D341Med (cell line): ENCODE measurements around the gene DIS3L2.

Experiments used
- DNase-seq: peaks from one replicate; pipeline ENCODE4 v3.0.0; 2012; ENCODE audit warnings: low spot score

Gene DIS3L2

GRCh38 chr2:232229911-232230310 is 268.4 kb downstream of the DIS3L2 start:
- no peak for DNase-seq

GRCh38 chr2:232230560-232230959 is 269.0 kb downstream of the DIS3L2 start:
- DNase-seq: no peak

GRCh38 chr2:232231554-232231953 is 270.0 kb downstream of the DIS3L2 start:
- DNase-seq: no peak

- DNase-seq: no peak
These were observed 271.4 kb downstream of the DIS3L2 start for GRCh38 chr2:232232915-232233314.

- DNase-seq: no peak
These were observed 273.6 kb downstream of the DIS3L2 start for GRCh38 chr2:232234922-232235615.

- DNase-seq: no peak
These were observed 274.2 kb downstream of the DIS3L2 start for GRCh38 chr2:232235716-232236115.

- DNase-seq: no peak
These were observed 274.7 kb downstream of the DIS3L2 start for GRCh38 chr2:232236200-232236599.

- no peak for DNase-seq
These were observed 276.0 kb downstream of the DIS3L2 start for GRCh38 chr2:232237464-232237863.

GRCh38 chr2:232238108-232238507 is 276.6 kb downstream of the DIS3L2 start:
- no peak for DNase-seq

DNA sequence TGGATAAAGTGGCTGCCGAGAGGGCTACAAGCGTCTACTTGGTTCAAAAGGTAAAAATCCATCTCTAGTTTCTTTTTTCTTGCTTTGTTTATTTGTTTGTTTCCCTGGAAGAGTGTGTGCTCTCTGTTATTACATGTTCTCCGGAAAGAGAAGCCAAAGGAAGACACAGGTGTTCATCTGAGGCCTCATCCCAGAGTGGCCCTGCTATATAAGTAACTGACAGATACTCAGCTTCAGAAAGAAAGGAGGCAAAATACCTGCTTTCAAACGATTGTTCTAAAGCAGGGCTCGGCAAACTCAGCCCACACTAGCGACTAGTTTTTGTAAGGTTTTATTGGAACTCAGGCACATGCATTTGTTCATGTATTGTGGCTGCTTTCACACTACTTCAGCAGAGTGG is 277.1 kb downstream of the DIS3L2 start:
- no peak for DNase-seq

GRCh38 chr2:232239951-232240681 is 278.6 kb downstream of the DIS3L2 start:
- no peak for DNase-seq

DNA sequence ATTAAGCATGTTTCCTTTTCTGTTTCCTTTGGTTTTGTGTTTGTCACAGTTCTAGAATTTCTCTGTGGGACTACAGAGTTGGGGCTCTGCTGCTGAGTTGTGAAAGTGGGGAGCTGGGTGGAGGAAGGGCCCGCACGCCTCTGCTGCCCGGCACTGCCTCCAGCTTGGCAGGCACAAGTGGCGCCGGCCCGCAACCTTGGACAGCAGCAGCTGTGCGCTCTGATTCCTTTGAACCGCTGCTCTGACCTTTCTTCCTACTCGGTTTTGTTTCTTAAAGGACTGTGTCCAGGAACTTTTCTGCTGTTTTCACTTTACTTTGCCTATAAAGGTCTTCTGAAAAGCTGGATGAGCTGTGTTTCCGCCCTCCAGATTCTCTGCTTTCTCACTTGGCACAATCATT is 279.4 kb downstream of the DIS3L2 start:
- DNase-seq: no peak

- DNase-seq: no peak
These were observed 280.8 kb downstream of the DIS3L2 start for GRCh38 chr2:232242316-232242715.

DNA sequence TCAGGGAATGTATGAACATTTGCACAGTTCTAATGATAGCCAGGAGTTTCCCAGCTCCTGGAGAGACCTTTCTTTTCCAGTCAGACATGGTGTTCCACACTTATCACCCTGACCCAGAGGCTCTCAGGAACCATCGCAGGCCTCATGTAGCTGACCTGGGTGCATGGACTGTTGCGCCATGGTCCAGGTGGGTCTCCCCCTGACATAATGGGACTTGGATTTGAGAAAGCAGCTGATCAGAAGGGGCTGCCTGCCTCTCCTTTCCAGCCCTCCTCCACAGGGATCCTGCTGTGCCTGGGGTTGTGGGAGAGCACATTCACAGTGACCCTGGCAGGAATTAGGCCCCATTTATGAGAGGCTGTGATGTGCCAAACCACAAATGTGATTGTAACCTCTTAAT is 283.6 kb downstream of the DIS3L2 start:
- DNase-seq: no peak

GRCh38 chr2:232246245-232246644 is 284.7 kb downstream of the DIS3L2 start:
- no peak for DNase-seq

GRCh38 chr2:232249096-232249495 is 287.6 kb downstream of the DIS3L2 start:
- no peak for DNase-seq

GRCh38 chr2:232250246-232251175 is 289.0 kb downstream of the DIS3L2 start:
- no peak for DNase-seq

DNA sequence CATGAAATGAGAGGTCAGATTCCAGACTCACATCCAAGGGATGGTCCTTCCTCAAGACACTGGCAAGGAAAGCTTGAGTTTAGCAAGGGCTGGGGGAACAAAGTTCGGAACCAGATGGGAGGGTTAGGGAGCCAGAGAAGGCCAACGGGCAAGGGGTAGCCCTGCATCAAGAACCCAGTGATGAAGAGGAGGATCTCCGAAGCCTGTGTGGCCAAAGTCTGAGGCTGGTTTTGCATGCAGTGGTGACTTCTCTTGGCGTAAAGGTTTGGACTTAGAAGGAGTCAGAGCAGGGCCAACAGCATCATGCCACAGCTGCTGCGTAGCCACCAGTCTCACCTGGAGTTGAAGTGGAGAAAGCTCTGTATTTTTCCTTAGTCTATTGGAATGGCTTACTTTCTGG is 293.5 kb downstream of the DIS3L2 start:
- no peak for DNase-seq

DNA sequence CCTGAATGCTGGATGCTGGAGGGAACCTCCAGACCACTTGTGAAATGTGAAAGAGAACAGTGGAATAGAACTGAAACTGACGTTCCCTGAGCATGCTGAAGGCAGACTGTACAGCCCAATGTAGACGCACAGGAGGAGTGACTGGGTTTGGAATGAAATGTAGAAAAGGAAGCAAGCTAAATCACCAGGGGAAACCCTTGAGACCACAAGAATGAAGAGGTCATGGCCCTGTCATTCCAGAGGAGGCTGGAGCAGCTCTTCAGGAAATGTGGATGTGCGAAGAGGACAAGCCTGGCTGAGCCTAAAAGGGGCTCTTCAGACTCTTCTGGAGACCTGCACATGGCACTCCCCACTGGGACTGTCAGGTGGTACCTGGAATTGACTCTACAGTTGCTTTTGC is 298.6 kb downstream of the DIS3L2 start:
- DNase-seq: no peak

- no peak for DNase-seq
These were observed 300.3 kb downstream of the DIS3L2 start for GRCh38 chr2:232261776-232262175.

DNA sequence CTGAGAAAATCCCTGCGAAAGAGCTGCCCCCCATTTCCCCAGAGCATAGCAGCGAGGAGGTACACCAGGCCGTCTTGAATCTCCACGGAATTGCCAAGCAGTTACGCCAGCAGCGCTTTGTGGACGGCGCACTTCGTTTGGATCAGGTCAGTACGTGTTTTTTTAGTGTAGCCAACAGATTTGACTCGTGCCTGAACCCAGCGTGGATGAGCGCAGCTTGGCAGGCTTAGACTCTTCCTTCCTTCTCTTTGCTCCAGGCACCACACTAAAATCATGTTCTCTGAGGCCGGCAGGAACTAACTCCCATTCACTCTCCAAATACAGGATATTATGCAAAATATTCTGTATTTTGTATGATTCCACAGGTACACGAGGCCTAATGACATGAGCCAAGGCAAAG is 301.8 kb downstream of the DIS3L2 start:
- DNase-seq: no peak

DNA sequence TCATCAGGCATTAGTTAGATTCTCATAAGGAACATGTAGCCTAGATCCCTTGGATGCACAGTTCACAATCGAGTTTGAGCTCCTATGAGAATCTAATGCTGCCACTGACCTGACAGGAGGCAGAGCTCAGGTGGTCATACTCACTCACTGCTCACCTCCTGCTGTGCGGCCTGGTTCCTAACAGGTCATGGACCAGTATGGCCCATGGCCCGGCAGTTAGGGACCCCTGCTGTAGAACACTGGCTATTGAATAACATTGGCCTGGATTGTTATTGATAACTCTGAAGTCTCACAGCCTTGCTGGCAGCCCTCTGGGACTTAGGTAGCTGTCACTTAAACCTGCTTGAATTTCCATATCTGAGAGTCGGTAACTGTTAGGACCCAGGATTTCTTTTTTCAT is 302.6 kb downstream of the DIS3L2 start:
- no peak for DNase-seq

GRCh38 chr2:232265329-232265728 is 303.8 kb downstream of the DIS3L2 start:
- no peak for DNase-seq
